PC-9 (cell line): ENCODE data around the gene HAAO.
"Not testable (repeated sequence)": the region's sequence is repeated elsewhere in the genome, so short reads cannot be mapped to it uniquely, and the experiment has no call there.

Source experiments
- EZH2 ChIP-seq: fragments of 200-600 bp; sonication (generic); IDR thresholded peaks from 2 replicates; pipeline ENCODE4 v1.8.0; 2017; ENCODE audit warnings: antibody characterized with exemption, low read depth
- TF ChIP-seq, protein P1 (sequence below): fragments of 200-600 bp; sonication (generic); conservative IDR thresholded peaks from 2 replicates; pipeline ENCODE4 v1.6.1; 2017; ENCODE audit warnings: mixed run types, antibody characterized with exemption, mild to moderate bottlenecking, moderate library complexity

DNA sequence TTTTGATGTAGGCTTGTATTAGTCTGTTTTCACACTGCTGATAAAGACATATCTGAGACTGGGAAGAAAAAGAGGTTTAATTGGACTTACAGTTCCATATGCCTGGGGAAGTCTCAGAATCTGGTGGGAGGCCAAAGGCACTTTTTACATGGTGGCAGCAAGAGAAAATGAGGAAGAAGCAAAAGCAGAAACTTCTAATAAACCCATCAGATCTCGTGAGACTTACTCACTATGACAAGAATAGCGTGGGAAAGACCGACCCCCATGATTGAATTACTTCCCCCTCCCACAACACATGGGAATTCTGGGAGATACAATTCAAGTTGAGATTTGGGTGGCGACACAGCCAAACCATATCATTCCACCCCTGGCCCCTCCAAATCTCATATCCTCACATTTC, 61.1 kb downstream of the HAAO start:
- TF ChIP-seq, protein P1, sequence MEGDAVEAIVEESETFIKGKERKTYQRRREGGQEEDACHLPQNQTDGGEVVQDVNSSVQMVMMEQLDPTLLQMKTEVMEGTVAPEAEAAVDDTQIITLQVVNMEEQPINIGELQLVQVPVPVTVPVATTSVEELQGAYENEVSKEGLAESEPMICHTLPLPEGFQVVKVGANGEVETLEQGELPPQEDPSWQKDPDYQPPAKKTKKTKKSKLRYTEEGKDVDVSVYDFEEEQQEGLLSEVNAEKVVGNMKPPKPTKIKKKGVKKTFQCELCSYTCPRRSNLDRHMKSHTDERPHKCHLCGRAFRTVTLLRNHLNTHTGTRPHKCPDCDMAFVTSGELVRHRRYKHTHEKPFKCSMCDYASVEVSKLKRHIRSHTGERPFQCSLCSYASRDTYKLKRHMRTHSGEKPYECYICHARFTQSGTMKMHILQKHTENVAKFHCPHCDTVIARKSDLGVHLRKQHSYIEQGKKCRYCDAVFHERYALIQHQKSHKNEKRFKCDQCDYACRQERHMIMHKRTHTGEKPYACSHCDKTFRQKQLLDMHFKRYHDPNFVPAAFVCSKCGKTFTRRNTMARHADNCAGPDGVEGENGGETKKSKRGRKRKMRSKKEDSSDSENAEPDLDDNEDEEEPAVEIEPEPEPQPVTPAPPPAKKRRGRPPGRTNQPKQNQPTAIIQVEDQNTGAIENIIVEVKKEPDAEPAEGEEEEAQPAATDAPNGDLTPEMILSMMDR, result not testable (repeated sequence)
- not testable (repeated sequence) for TF ChIP-seq EZH2
